ENCODE results near the gene ACP7.

DNA sequence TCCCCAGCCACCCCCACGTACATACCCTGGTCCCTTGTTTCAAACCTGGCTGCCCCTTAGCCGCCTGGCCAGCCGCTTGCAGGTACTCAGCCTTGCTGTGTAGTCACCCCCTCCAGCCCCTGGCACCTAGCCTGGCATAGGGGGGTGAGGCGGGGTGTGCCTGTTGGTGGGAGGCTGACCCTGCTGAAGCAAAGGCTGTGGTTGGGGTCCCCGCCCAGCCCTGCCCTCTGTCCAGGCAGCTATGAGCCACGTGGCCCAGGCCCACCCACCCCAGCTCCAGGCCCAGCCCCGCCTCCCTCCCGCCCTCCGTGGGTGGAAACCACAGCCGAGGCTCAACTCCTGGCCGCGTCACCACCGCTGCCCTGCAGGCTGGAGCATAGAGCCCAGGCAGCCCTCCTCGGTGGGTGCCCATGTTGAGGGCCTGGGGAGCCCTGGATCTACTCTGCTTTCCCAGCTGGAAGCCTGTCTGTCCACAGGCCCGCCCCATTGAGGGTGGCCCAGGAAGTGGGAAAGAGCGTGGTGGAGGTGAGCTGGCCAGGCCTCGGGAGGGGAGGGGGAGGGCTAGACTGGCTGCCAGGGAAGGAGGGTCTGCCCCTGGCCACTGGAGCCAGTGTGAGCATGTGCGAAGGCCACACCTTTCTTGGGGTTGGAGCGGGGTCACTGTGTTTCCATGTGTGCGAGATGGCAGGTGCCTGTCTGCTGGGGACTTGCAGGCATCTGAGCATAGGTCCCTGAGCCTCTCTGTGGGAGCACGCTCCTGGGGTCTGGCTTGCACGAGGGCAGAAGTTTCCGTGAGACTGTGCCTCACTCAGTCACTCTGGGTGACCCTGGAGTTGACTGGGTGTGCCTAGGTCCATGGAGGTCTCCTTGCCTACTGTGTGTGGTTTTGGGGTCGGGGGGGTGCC, 72.4 kb downstream of the ACP7 start:
- TF ChIP-seq, protein P1, sequence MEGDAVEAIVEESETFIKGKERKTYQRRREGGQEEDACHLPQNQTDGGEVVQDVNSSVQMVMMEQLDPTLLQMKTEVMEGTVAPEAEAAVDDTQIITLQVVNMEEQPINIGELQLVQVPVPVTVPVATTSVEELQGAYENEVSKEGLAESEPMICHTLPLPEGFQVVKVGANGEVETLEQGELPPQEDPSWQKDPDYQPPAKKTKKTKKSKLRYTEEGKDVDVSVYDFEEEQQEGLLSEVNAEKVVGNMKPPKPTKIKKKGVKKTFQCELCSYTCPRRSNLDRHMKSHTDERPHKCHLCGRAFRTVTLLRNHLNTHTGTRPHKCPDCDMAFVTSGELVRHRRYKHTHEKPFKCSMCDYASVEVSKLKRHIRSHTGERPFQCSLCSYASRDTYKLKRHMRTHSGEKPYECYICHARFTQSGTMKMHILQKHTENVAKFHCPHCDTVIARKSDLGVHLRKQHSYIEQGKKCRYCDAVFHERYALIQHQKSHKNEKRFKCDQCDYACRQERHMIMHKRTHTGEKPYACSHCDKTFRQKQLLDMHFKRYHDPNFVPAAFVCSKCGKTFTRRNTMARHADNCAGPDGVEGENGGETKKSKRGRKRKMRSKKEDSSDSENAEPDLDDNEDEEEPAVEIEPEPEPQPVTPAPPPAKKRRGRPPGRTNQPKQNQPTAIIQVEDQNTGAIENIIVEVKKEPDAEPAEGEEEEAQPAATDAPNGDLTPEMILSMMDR (IDR thresholded peaks at IDR 0.05) = no peak
- no peak for TF ChIP-seq POLR2A (IDR thresholded peaks at IDR 0.05)

All from lower leg skin (tissue), 3 donors.